Lung (tissue), 12 donors: Measurements from ENCODE around the gene LONP2. TPM values are rescaled to one million over a fixed set of nuclear protein-coding genes. Genes with fewer than 3 reads are reported as not detected.

ENCODE experiments used
- ATAC-seq: fragments of 200-7000 bp; cut with Tn5 transposase; one replicate; pipeline ENCODE4 v1.9.1; 2020; ENCODE audit warnings: moderate number of reproducible peaks; ENCODE audit not compliant: insufficient read depth, low FRiP score
- DNase-seq, 3 donors: peaks; one replicate each; pipeline ENCODE4 v3.0.0-alpha.2; 2013 to 2017
- H3K27ac ChIP-seq, 2 donors: one replicate each; pipeline ENCODE4 v1.5.1; 2013; ENCODE audit warnings: mild to moderate bottlenecking in 2 of 2, moderate library complexity in 2 of 2, control low read depth in 1 of 2, inconsistent platforms in 1 of 2, low read depth in 1 of 2, low read length in 1 of 2
- H3K27me3 ChIP-seq, 3 donors: one replicate each; pipeline ENCODE4 v1.5.1; 2013; ENCODE audit warnings: low read length in 2 of 3; ENCODE audit not compliant: control insufficient read depth in 3 of 3, insufficient read depth in 3 of 3
- H3K36me3 ChIP-seq, 4 donors: one replicate each; pipeline ENCODE4 v1.5.1; 2013; ENCODE audit warnings: low read length in 4 of 4, mild to moderate bottlenecking in 1 of 4, moderate library complexity in 1 of 4; ENCODE audit not compliant: control insufficient read depth in 4 of 4, insufficient read depth in 4 of 4
- H3K4me1 ChIP-seq, 5 donors: one replicate each; pipeline ENCODE4 v1.5.1; 2013; ENCODE audit warnings: low read length in 5 of 5, mild to moderate bottlenecking in 2 of 5, moderate library complexity in 1 of 5; ENCODE audit not compliant: control insufficient read depth in 5 of 5, insufficient read depth in 5 of 5
- H3K4me3 ChIP-seq: one replicate; pipeline ENCODE4 v1.5.1; 2013; ENCODE audit warnings: mild to moderate bottlenecking, control low read depth, moderate library complexity
- H3K9ac ChIP-seq, 2 donors: one replicate each; pipeline ENCODE4 v1.5.1; 2013; ENCODE audit warnings: low read length in 2 of 2, control low read depth in 1 of 2; ENCODE audit not compliant: insufficient read depth in 1 of 2
- H3K9me3 ChIP-seq, 4 donors: one replicate each; pipeline ENCODE4 v1.5.1; 2013; ENCODE audit warnings: low read length in 3 of 4, mild to moderate bottlenecking in 1 of 4, moderate library complexity in 1 of 4; ENCODE audit not compliant: control insufficient read depth in 4 of 4, insufficient read depth in 3 of 4
- WGBS, 2 donors: extraction: QIAGEN DNeasy Blood & Tissue Kit; methylation state at CpG; one replicate each; pipeline ENCODE4 v1.1.7; 2013; 5-methylcytosine and 5-hydroxymethylcytosine counted together
- polyA plus RNA-seq, 2 donors: library from polyadenylated mRNA; stranded (reverse); fragments of 200-250 nt; gene quantifications; one replicate each; pipeline ENCODE4 v1.2.1, GENCODE V29; 2013
- total RNA-seq, 2 donors: library from RNA; depleted of rRNA in 1 of 2; stranded (reverse); fragments of >200 nt in 1 of 2; gene quantifications; one replicate each; pipeline ENCODE4 v1.2.1, GENCODE V29; 2014 to 2021
- TF ChIP-seq, protein P1 (sequence below): IDR thresholded peaks from 2 replicates; pipeline ENCODE4 v1.5.1; 2012; ENCODE audit warnings: mild to moderate bottlenecking; ENCODE audit errors: control extremely low read depth, extremely low read depth
- donor health status: control.
- donor health status: control.
- donor health status: Bipolar disorder and iron deficiency.
- donor health status: healthy.
- donor health status: DM: yes; HTN: yes; CAD: no.

The LONP2 gene
- total and polyA plus RNA-seq, 4 donors, result 20.7 to 81.5 (median 46.1) TPM

GRCh38 chr16:48215738-48216137 lies 28.4 kb upstream of the LONP2 start:
- no peaks in the 10 kb centered on the region for H3K27me3 ChIP-seq
- H3K9me3 ChIP-seq, result no peaks in the 10 kb centered on the region

DNA sequence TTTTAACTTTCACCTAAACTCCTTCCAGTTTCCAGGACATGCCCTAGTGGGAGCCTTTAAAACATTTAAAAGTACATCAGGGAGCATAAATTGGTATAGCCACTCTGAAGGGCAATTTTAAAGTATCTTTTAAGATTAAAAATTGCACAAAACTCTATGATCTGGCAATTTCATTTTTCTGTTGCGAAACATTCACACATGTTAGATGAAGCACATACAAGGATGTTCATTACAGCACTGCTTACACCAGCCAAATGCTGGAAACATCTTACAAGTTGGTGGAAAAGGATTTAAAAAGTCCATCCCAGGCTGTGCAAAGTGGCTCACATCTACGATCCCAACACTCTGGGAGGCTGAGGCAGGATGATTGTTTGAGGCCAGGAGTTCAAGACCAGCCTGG lies 26.4 kb upstream of the LONP2 start:
- H3K27ac ChIP-seq, result no peak overlapping the region
- peak in 1 of 3 donors; percentile 22 for DNase-seq
- H3K9me3 ChIP-seq, result no peaks in the 10 kb centered on the region
- no peaks in the 10 kb centered on the region for H3K27me3 ChIP-seq
- no peaks in the 10 kb centered on the region for H3K36me3 ChIP-seq
- TF ChIP-seq, protein P1, sequence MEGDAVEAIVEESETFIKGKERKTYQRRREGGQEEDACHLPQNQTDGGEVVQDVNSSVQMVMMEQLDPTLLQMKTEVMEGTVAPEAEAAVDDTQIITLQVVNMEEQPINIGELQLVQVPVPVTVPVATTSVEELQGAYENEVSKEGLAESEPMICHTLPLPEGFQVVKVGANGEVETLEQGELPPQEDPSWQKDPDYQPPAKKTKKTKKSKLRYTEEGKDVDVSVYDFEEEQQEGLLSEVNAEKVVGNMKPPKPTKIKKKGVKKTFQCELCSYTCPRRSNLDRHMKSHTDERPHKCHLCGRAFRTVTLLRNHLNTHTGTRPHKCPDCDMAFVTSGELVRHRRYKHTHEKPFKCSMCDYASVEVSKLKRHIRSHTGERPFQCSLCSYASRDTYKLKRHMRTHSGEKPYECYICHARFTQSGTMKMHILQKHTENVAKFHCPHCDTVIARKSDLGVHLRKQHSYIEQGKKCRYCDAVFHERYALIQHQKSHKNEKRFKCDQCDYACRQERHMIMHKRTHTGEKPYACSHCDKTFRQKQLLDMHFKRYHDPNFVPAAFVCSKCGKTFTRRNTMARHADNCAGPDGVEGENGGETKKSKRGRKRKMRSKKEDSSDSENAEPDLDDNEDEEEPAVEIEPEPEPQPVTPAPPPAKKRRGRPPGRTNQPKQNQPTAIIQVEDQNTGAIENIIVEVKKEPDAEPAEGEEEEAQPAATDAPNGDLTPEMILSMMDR, result no peak
- no peak overlapping the region for H3K4me3 ChIP-seq
- H3K4me1 ChIP-seq, result no peaks in the 10 kb centered on the region
- WGBS, 2 donors, result 83% methylated on average over 2 of the region's 2 CpGs
- no peak for ATAC-seq
- no peak overlapping the region for H3K9ac ChIP-seq

More at GRCh38 chr16:48215738-48216137, 28.4 kb upstream of the LONP2 start:
- H3K36me3 ChIP-seq, result no peaks in the 10 kb centered on the region
- H3K27ac ChIP-seq, result no peak overlapping the region
- TF ChIP-seq, protein P1, result no peak
- H3K4me3 ChIP-seq, result no peak overlapping the region
- H3K9ac ChIP-seq, result no peak overlapping the region
- H3K4me1 ChIP-seq, result no peaks in the 10 kb centered on the region
- 77 to 91% methylated on average over 6 of the region's 6 CpGs for WGBS, 2 donors
- no peak for DNase-seq
- no peak for ATAC-seq

DNA sequence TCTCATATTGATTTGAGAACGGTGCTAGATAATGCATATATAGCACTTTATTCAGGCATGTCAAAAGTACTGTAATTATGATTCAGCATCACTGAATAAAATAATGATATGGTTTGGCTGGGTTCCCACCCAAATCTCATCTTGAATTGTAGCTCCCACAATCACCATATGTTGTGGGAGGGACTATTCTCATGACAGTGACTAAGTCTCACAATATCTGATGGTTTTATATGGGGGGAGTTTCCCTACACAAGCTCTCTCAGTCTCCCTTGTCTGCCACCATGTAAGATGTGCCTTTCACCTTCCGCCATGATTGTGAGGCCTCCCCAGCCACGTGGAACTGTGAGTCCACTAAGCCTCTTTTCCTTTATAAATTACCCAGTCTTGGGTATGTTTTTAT lies 25.6 kb upstream of the LONP2 start:
- H3K27me3 ChIP-seq, result no peaks in the 10 kb centered on the region
- no peak overlapping the region for H3K4me3 ChIP-seq
- TF ChIP-seq, protein P1, result no peak
- H3K27ac ChIP-seq, result no peak overlapping the region
- DNase-seq (no peak), ATAC-seq (no peak)
- no peak overlapping the region for H3K9ac ChIP-seq
- WGBS, 2 donors, result 87 to 96% methylated on average over 3 of the region's 3 CpGs
- H3K36me3 ChIP-seq, result no peaks in the 10 kb centered on the region
- H3K4me1 ChIP-seq, result no peaks in the 10 kb centered on the region
- no peaks in the 10 kb centered on the region for H3K9me3 ChIP-seq

GRCh38 chr16:48220891-48221290 lies 23.2 kb upstream of the LONP2 start:
- H3K4me1 ChIP-seq, result no peaks in the 10 kb centered on the region
- no peak overlapping the region for H3K27ac ChIP-seq
- H3K4me3 ChIP-seq, result no peak overlapping the region
- no peak for DNase-seq
- no peaks in the 10 kb centered on the region for H3K9me3 ChIP-seq
- H3K27me3 ChIP-seq, result no peaks in the 10 kb centered on the region
- WGBS, 2 donors, result 68 to 72% methylated on average over 3 of the region's 3 CpGs
- no peak for ATAC-seq
- no peaks in the 10 kb centered on the region for H3K36me3 ChIP-seq
- TF ChIP-seq, protein P1, result no peak
- H3K9ac ChIP-seq, result no peak overlapping the region
